ENCODE data around the gene PRPH2.

DNA sequence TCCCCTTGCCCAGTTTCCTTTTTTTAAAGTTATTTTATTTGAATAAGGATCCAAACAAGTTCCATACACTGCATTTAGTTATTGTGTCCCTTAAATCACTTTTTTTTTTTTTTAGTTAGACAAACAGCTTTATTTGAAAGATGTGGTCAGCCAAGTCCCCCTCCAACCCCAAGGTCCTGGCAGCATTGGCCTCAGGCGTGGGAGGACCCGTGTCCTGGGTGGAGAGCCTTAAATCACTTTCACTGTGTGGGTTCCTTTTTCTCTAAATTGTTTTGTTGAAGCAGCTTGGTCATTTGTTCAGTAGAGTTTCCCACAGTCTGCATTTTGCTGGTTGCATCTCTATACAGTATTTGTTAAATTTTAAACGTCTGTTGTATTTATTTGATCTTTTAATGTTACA lies 28.7 kb upstream of the PRPH2 start:
- TF ChIP-seq CTCF (IDR thresholded peaks at IDR 0.05) (no peak), POLR2A (IDR thresholded peaks at IDR 0.05) (no peak)

Data from thyroid gland (tissue), 4 donors.